GM21619 (cell line): ENCODE measurements around the gene WDFY3.

ENCODE experiments used
- ATAC-seq: cut with Tn5 transposase; IDR thresholded peaks from one replicate; pipeline ENCODE4 v1.9.1; 2021; ENCODE audit not compliant: unreplicated experiment

Gene WDFY3

DNA sequence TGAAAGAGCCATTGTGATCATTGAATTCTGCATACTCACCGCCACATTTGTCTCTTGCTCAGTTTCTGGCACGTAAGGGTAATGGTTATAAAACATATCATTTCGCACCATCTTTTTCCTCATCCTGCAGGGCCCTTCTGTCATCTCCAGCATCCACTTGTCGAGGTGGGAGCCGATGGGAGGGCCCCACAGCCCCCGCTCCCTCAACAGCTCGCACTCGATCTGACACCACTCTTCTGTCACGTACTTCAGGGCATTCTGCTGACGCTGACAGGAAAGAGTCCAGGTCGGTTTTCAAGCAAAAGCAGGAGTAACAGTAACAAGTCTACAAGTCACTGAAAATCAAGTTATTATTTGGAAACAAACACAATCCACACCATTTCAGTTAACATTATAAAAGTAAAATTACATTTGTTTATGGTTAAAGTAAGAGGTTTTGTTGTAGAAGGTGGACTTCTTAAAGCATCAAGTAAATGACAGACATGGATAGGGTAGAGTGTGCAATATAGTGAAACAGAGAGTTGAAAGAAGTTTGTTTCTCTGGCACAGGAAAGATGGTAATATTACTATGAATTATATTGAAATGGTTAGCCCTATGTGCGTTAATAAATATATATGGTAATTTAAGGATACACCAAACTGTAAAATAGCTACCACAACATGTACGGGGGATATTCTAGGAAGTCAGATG lies 233.0 kb downstream of the WDFY3 start:
- no peak for ATAC-seq

DNA sequence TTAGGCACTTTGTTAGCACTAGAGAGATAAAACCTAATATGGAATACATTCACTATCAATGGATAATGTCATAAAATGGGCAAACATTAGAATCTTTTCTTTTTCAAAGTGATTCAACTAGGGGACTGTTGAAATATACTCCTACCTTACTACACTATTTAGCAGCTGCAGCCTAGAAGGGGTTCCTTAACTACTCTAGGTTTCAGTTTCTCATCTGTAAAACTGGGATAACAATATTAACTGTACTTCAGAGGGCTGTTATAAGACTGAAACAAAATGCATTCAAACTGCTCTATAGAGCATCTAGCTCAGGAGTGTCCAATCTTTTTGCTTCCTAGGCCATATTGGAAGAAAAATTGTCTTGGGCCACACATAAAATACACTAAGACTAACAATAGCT lies 236.1 kb downstream of the WDFY3 start:
- no peak for ATAC-seq

DNA sequence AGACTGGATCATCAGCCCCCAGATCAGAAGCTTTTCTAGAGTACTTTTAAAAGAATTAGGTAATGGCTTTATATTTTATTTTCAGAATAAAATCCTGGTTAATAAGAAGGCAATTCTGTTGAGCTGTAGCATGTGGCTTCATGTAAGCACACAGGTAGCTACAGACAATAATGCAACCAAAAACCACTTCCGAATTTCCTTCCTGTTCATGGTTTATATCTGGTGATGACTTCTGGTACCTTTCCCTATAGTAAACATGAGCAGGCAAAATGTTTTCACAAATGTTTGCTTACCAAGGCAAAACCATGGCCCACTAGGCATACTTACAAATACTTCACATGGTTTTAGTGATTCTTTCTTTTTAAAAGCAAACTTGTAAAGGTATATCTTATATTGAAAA lies 239.0 kb downstream of the WDFY3 start:
- no peak for ATAC-seq

DNA sequence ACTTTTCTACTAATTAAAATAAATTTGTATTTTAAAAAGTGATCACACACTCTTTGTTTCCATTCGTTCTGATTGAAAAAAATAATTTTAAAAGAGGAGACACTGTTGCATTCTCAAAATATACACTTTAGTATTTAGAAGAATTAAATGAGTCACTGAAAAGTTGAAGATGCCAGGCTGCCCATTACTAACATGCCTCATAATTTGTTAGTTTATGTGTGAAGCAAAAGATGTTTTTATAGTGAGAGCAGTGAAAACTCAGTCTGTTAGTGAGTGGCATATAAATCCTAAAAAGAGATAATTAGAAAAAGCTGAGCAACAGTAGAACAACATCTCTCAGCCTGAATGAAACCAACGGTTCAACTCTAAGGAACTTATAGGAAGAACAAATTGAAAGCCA lies 240.1 kb downstream of the WDFY3 start:
- ATAC-seq, result no peak

DNA sequence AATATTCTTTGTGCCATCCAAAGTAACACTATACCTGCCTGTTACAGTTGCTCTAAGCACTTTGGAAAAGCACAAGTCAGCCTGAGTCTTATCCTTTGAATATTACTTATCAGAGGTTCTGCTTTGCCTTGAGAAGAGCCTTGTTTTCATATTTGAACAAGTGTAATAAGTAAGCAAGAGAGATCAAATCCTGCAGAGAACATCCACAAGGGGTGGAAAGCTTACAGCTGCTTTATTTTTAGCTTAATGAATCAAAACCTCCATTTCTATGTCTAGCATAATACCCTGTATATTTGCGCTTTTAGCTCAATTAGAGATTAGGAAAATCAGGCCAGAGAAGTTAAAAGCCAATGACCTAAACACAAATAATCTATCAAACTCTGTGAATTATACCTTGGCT lies 243.8 kb downstream of the WDFY3 start:
- no peak for ATAC-seq

DNA sequence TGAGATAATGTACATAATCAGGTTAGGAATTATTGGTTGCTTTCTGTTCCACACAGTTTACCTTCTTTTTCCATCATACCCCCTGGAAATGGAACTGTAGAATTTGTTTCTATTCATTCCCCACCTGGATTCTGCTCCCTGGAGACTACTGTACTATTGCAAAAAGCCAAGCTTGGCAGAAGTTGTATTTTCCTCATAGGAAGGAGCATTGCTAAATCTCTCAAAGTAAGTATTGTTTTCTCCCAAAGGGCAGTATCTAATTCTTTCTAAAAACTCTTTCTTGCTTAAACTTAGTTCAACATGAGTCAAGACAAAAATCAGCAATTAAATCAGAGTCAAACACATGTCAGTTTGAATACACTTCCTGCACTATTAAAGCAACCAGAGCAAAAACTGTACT lies 247.4 kb downstream of the WDFY3 start:
- ATAC-seq, result no peak

DNA sequence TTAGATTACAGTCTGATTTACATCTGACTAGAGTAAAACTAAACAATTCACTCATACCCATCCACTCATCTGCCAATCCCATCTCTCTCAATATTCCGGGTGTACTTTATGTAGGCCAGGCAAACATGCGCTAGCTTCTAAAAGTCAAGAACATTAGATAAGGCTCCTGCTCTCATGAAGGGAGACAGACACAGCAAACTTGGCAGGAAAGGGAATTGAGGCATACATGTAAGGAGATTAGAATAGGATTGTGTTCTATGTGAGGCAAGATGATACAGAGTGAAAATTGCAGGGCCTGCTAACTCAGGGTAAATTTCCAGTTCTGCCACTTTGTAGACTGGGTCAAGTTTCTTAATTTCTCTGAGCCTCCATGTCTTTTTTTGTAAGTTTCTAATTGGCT lies 247.8 kb downstream of the WDFY3 start:
- no peak for ATAC-seq

DNA sequence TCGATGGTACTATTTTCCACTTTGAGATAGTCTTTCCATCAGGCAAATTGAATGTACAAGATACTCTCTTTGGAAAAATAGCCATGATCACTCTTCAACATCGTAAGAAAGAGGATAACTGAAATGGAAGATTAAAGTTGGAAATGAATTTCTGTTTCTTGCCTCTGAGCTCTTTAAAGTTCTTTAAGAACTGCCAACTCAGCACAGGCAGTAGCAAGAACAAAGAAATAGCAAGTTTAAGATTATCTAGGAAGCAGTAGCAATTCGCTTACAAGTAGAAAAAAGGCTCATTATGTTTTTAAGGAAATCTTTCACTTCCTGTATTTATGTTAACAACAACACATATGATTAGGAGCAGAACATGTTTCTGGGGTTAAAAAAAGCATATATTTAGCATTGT lies 255.9 kb downstream of the WDFY3 start:
- ATAC-seq, result no peak

DNA sequence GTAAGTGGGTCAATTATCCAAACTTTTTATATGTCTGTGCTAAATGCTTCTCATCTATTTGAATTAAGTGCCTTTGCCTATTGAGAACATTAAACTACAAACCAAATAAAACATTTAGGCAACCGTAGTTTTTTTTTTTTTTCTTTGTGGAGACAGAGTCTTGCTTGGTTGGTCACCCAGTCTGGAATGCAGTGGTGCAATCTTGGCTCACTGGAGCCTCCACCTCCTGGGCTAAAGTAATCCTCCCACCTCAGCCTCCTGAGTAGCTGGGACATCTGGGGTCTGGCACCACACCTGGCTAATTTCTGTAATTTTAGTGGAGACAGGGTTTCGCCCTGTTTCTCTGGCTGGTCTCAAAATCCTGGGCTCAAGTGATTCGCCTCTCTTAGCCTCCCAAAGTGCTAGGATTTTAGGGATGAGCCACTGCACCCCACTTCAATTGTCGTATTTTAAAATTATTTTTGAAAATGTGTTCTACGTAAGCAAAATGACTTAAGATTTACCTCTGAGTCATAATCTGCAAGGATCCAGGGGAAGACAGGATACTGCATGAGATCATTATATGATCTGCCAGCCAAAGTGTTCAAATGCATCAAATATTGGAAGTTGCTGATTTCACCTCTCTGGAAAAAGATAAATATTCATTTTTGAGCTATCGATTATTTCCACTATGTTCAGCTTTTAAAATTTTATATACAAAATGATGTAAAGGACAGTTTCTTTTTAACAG lies 257.9 kb downstream of the WDFY3 start:
- no peak for ATAC-seq

DNA sequence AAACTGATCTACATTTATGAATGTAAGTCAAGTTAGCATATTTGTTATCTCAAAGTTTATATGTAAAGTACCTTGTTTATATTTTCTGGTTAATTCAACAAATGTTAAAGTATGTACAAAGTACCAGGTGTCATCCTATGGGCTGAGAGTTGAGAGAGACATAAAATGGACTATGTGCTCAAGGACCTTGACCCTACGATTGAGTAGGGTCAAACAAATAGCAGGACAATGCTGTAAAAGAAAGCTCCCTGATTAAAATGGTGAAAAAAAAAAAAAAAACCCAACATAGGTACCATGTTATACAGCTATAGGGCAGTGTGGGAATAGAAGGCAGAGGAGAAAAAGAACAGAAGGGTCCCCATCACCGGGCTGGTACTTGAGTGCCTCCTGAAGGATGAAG lies 260.2 kb downstream of the WDFY3 start:
- ATAC-seq, result no peak

DNA sequence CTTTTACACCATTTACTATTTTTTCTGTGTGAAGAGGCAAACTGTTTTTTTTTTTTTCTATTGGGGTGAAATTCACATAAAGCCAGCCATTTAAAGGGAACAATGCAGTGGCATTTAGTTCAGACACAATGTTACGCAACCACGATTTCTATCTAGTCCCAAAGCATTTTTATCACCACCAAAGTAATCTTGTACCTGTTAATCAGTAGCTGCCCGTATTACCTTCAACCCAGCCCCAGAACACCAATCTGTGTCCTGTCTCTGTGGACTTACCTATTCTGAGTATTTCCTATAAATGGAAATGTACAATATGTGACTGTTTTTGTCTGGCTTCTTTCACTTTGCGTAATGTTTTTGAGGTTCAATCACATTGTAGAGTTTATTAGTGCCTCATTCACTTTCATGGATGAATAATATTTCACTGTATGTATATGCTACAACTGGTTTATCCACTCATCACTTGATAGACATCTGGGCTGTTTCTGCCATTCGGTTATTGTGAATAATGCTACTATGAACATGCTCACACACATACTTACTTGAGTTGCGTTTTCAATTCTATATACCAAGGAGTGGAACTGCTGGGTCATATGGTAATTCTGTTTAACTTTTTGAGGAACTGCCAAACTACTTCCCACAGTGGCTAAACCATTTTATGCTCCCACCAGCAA lies 267.4 kb downstream of the WDFY3 start:
- ATAC-seq, result no peak

DNA sequence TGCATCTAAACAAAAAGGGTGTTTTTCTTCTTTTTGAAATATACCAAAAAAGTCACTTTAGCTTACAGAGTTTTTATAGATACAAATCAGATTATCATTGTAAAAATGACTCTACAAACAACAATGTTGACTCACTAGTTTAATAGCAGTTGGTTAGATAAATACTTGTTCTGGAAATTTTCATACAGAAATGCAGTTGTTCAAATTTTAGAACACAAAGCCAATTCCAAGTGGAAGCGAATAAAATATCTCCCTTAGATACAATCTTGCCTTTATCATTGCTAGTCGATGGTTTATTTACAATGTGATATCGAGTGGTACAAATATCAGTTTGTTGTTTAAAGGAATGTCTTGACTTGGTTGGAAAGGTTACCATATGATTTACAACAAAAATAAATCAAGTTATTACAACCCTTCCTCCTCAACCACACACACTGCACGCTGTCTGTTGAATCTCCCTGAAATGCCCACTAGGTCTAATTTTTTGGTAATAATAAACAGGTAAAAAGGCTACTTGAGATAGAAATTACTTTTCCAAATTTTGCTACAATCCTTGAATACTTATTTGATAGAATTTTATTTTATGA lies 268.8 kb downstream of the WDFY3 start:
- no peak for ATAC-seq

DNA sequence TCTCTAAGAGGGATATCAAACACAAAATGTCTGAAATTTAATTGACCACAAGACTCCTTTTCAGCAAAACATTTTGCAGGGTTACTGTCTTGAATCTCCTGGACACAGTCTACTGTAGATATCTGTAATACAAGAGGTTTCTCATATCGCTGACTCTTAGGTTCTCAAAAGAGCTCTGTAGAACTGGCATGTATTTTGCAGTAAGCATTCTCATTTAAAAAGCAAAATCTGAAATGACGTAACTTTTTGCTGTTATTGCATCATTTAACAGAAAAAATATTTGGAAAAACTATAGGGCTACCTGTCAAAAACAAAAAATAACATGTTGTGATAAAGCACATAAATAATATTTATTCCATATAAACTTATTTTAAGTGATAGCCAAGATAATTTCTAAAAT lies 269.3 kb downstream of the WDFY3 start:
- no peak for ATAC-seq

DNA sequence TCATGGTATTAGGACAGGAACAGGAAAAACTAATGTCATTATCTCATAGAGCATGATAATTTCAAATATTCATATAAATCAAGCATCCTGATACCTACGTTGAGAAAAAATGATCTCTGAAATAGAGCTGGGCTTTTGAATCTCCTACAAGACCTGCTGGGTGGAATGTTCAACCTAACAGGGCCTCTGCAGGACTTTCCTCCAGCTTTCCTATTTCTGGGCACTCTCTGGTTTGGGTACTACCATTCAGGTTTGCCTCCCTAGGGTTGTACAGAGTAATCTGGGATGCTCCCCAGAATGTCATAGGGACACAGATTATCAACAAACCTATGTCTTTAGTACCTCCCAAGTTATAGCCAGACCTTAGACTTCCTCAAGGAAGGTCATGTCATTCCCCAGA lies 274.7 kb downstream of the WDFY3 start:
- no peak for ATAC-seq

DNA sequence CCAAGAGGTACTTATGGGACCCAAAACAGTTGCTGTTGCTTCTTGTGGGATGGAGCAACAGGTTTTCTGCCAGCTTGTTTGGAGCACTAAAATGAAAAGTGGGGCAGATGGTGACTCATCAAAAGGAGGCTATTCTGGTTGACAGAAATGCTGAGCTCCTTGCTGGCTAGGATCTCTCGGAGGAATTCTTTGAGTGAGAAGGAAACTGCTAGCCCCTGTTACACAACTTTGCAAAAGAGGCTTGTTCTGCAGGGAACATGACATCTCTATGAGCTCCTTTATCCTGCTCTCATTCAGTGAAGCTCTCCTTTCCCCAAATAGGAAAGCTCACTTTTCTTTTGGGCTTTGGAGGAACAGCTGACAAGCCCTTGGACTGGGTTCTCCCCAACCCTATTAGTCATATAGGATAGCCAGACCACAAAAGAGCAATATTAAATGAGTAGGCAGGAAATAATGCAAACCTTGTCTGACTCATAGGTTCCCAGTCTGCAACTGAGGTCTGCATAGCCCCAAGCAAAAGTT lies 275.3 kb downstream of the WDFY3 start:
- no peak for ATAC-seq

DNA sequence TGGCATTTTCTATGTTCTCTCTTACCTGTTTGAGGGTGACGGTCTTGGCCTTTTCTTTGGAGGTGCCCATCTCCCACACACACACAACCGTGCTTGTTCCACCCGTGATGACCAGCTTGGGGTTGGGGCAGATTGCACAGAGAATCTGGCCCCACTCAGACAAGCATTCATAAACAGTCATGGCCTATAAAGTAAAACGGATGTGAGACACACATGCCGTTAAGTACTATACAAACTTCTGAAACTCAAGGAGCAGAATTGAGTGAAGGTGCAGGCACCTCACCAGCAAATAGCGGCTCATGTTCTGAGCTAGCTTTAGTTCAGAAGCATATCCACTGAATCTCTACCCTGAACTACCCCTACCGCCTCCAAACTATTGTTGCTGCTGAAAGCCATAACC lies 276.0 kb downstream of the WDFY3 start:
- no peak for ATAC-seq

DNA sequence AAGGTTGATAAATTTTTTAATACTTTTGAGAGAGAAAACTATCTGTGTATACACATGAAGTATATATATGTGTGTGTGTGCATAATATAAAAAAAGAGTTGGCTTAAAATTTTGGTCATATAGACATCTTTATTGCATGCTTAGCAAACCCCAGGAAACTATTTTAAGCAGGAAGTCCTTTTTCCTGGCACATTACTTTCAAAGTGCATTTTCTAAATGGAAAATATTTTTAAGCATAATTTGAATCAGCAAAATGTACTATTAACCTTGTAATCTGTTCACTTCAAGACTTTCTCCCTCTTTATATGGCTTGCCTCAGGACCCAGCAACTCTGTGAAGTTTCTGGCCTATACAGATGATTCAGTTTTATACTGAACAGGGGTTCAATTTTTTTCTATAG lies 277.3 kb downstream of the WDFY3 start:
- ATAC-seq, result no peak

DNA sequence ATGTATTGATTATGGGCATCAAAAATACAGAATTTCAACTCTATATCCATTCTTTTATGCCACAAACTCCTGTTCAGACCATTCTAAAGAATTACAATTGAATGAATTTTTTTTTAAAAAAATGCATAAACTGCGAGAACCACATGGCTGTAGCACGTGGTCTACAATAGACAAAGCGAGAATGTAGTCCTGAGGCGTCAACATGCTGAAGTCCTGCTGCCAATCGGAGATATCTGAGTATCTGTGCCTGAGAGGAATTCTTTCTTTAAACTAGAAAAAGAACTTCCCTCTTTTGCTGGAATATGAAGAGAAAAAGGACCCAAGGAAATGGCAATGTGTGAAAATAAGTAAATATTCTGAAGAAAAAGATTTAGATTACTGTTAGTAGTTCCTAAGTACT lies 277.9 kb downstream of the WDFY3 start:
- no peak for ATAC-seq

DNA sequence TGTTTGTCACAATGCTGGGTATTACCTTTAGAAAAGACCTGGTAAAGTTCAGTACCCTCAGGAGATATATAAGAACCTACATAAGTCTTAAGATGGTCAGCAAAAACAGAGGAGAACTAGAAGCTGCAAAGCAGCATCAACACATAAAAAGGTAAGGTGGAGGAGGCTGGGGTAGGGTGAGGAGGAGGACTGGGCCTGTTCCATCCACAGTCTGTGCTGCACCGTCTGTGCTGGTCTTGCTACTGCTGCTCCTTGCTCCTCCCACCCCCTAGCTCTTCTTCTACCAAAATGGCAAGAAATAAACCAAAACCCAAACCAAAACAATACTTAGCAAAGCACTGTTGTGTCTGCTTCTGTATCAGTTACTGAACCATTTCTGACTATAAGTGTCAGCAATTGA lies 281.4 kb downstream of the WDFY3 start:
- no peak for ATAC-seq

DNA sequence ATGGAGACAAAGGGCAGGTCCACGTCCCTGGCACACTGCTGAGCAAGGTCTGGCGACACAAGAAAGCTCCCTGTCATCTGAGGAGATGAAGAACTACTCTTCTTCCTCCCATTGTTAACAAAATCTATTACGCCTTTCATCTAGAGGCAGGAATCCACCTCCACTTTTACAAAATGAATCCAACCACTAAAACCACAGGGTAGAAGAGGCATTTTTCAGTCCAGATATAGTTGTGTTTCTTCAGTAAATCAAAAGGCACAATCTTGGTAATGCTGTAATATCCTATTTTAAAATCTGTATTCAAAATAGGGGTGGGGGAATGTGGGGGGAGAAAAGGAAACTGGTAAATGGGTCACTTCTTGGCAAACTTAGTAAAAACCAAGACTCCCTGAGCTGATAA lies 282.1 kb downstream of the WDFY3 start:
- no peak for ATAC-seq

DNA sequence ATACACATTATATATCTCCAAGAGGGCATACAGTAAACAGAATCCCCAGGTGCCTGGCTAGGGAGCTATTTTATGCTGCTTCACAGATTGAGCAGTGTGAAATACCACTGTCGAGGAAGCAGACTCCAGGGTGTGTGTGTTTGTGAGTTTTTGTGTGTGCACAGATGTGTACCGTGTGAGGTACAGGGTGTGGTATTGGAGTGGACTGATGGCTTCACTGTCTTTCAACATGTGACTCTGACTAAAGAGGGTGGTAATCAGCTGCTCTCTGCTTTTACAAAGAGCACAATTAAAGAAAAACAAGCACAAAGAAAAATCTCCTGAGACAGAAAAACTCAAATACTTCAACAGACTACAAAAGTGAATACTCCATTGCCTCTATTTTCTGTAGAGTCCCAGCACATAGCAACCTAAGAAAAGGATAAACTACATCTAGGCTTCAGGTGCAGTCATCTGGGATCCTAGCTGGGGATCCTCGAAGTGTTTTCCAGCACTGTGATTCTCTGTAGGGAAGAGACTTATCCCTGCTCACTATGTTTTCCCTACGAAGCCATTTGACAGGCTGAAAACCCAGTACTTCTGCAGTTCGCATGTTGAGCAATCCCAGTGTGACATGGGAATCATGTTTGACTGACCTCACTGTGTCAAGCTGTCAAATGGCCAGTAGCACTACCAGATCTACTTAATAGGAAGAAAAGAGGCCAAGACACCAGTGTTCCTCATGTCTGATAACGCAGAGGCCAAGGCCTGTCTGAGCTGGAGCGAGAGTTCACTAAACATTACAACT lies 283.2 kb downstream of the WDFY3 start:
- ATAC-seq, result no peak
